AG10803 (cell line): ENCODE measurements around the gene SVOPL.
A peak's percentile ranks its signal among the peaks of the same experiment; 100 is the strongest.

Source experiments
- DNase-seq: peaks from one replicate; pipeline ENCODE4 v3.0.0; 2010; ENCODE audit warnings: low read depth
- H3K4me3 ChIP-seq: 2 replicates; pipeline ENCODE4 v1.5.1; 2011; ENCODE audit warnings: mild to moderate bottlenecking, low read length, control low read depth
- CTCF ChIP-seq: conservative IDR thresholded peaks from 2 replicates; pipeline ENCODE4 v1.5.1; 2011; ENCODE audit warnings: mild to moderate bottlenecking, low read length, control low read depth, inconsistent platforms

SVOPL gene

GRCh38 chr7:138667535-138668228, 33.5 kb downstream of the SVOPL start:
- no peak overlapping the region for H3K4me3 ChIP-seq
- DNase-seq, result no peak
- TF ChIP-seq CTCF, result no peak

GRCh38 chr7:138666385-138666784, 34.8 kb downstream of the SVOPL start:
- no peak for DNase-seq
- no peak overlapping the region for H3K4me3 ChIP-seq
- no peak for TF ChIP-seq CTCF

GRCh38 chr7:138665669-138666140, 35.5 kb downstream of the SVOPL start:
- DNase-seq, result no peak
- no peak for TF ChIP-seq CTCF
- H3K4me3 ChIP-seq, result no peak overlapping the region

- H3K4me3 ChIP-seq, result no peak overlapping the region
- TF ChIP-seq CTCF, result no peak
- DNase-seq, result no peak
Observed at GRCh38 chr7:138665249-138665648, 35.9 kb downstream of the SVOPL start.

GRCh38 chr7:138663725-138664710, 37.1 kb downstream of the SVOPL start:
- DNase-seq, result no peak
- TF ChIP-seq CTCF, result no peak
- H3K4me3 ChIP-seq, result peak overlapping the region; percentile 37

GRCh38 chr7:138662991-138663320, 38.2 kb downstream of the SVOPL start:
- H3K4me3 ChIP-seq, result no peak overlapping the region
- TF ChIP-seq CTCF, result no peak
- DNase-seq, result no peak
